A549 (cell line): ENCODE data around the gene ACTR3C. TPM values are rescaled to one million over a fixed set of nuclear protein-coding genes. Genes with fewer than 3 reads are reported as not detected.

Experiments used
- ATAC-seq, 2 experiments: fragments of 200-7000 bp in 1 of 2; fragments of >200 bp in 1 of 2; cut with Nextera tagmentation in 1 of 2; cut with Tn5 transposase in 1 of 2; 3 replicates each; pipeline versions ENCODE4 v1.8.0 to v1.9.1; 2018 to 2020; ENCODE audit warnings: mild to moderate bottlenecking in 1 of 2, moderate library complexity in 1 of 2
- CTCF ChIA-PET: fragments of 300-600 bp; sonication (Branson Sonifier 250); formaldehyde crosslinking; extraction: SDS; loops from one replicate; lab custom pipeline; 2021; ENCODE audit warnings: antibody characterized with exemption, inconsistent platforms; lab: Yijun Ruan, JAX
- POLR2A ChIA-PET: fragments of 350-600 bp; formaldehyde crosslinking; extraction: SDS; loops from one replicate; lab custom pipeline; 2021; ENCODE audit warnings: antibody characterized with exemption, inconsistent platforms; lab: Yijun Ruan, JAX
- DNase-seq, 2 experiments: peaks; one replicate each; pipeline versions ENCODE4 v3.0.0 to v3.0.0-alpha.2; 2011 to 2016; ENCODE audit warnings: low read depth in 1 of 2, low spot score in 1 of 2
- FAIRE-seq: peaks from 2 replicates; lab custom pipeline; 2011; peaks lifted over from hg19 to GRCh38; lab: Jason Lieb, UNC
- H3K27ac ChIP-seq, 2 experiments: fragments of >200 bp; sonication (Bioruptor Twin); formaldehyde crosslinking; 3 replicates each; pipeline ENCODE4 v1.5.1; 2016 to 2017
- H3K4me1 ChIP-seq: fragments of >200 bp; sonication (Bioruptor Twin); formaldehyde crosslinking; 3 replicates; pipeline ENCODE4 v1.6.1; 2016
- H3K4me2 ChIP-seq: fragments of >200 bp; sonication (Bioruptor Twin); formaldehyde crosslinking; 3 replicates; pipeline ENCODE4 v1.6.1; 2016
- H3K4me3 ChIP-seq: fragments of >200 bp; sonication (Bioruptor Twin); formaldehyde crosslinking; 3 replicates; pipeline ENCODE4 v1.5.1; 2016
- H3K9me3 ChIP-seq: fragments of >200 bp; sonication (Bioruptor Twin); formaldehyde crosslinking; 3 replicates; pipeline ENCODE4 v1.6.1; 2016
- BCL3 ChIP-seq: fragments of >200 bp; sonication (Bioruptor Twin); formaldehyde crosslinking; IDR thresholded peaks from 3 replicates; pipeline ENCODE4 v1.6.1; 2016
- BHLHE40 ChIP-seq: IDR thresholded peaks from 2 replicates; pipeline ENCODE4 v1.6.1; 2012; ENCODE audit warnings: low read depth, low read length, inconsistent platforms
- CBX8 ChIP-seq: fragments of 200-600 bp; sonication (generic); IDR thresholded peaks from 2 replicates; pipeline ENCODE4 v1.6.1; 2016
- CEBPB ChIP-seq, 2 experiments: fragments of >200 bp in 1 of 2; sonication (Bioruptor Twin) in 1 of 2; formaldehyde crosslinking in 1 of 2; IDR thresholded peaks; 2 replicates each; pipeline ENCODE4 v1.6.1; 2012 to 2016
- CTCF ChIP-seq: fragments of >200 bp; sonication (Bioruptor Twin); formaldehyde crosslinking; IDR thresholded peaks from 3 replicates; pipeline ENCODE4 v1.5.1; 2016
- EHMT2 ChIP-seq: fragments of 200-600 bp; sonication (generic); IDR thresholded peaks from 2 replicates; pipeline ENCODE4 v1.6.1; 2016; ENCODE audit warnings: antibody characterized with exemption, low read depth, mild to moderate bottlenecking, moderate library complexity
- ELK1 ChIP-seq: fragments of 150-350 bp; IDR thresholded peaks from 2 replicates; pipeline ENCODE4 v1.6.1; 2014; ENCODE audit warnings: low read depth, mild to moderate bottlenecking, low read length
- EP300 ChIP-seq, 2 experiments: fragments of >200 bp; sonication (Bioruptor Twin); formaldehyde crosslinking; IDR thresholded peaks; 2 replicates in 1 of 2; 3 replicates in 1 of 2; pipeline ENCODE4 v1.6.1; 2016 to 2017
- FOSL2 ChIP-seq, 2 experiments: fragments of 450-650 bp in 1 of 2; fragments of >200 bp in 1 of 2; sonication (Bioruptor Twin) in 1 of 2; formaldehyde crosslinking; IDR thresholded peaks; 2 replicates each; pipeline versions ENCODE4 v1.5.0 to v1.6.1; 2016 to 2020; ENCODE audit warnings: mild to moderate bottlenecking in 1 of 2, moderate library complexity in 1 of 2
- GATA3 ChIP-seq: IDR thresholded peaks from 2 replicates; pipeline ENCODE4 v1.6.1; 2012; ENCODE audit warnings: borderline replicate concordance
- HDAC2 ChIP-seq: fragments of 200-600 bp; sonication (generic); IDR thresholded peaks from 2 replicates; pipeline ENCODE4 v1.6.1; 2016
- MAX ChIP-seq: IDR thresholded peaks from 2 replicates; pipeline ENCODE4 v1.6.1; 2012
- MAZ ChIP-seq: fragments of 150-350 bp; IDR thresholded peaks from 2 replicates; pipeline ENCODE4 v1.6.1; 2014; ENCODE audit warnings: antibody characterized with exemption, low read depth, low read length, borderline replicate concordance
- PHF8 ChIP-seq: fragments of 200-600 bp; sonication (generic); IDR thresholded peaks from 2 replicates; pipeline ENCODE4 v1.6.1; 2016; ENCODE audit warnings: low read depth, mild to moderate bottlenecking, antibody characterized with exemption, moderate library complexity, borderline replicate concordance
- RAD21 ChIP-seq, 2 experiments: fragments of >200 bp in 1 of 2; sonication (Bioruptor Twin) in 1 of 2; formaldehyde crosslinking in 1 of 2; IDR thresholded peaks in 1 of 2; conservative IDR thresholded peaks in 1 of 2; 2 replicates in 1 of 2; 3 replicates in 1 of 2; pipeline ENCODE4 v1.6.1; 2012 to 2018; ENCODE audit warnings: inconsistent platforms in 1 of 2
- REST ChIP-seq: fragments of 200-600 bp; sonication (generic); IDR thresholded peaks from 2 replicates; pipeline ENCODE4 v1.6.1; 2016; ENCODE audit warnings: antibody characterized with exemption, mild to moderate bottlenecking, moderate library complexity
- TP53 ChIP-seq: fragments of 250-450 bp; sonication (Bioruptor Pico); IDR thresholded peaks from 2 replicates; pipeline ENCODE4 v1.5.0; 2021; ENCODE audit warnings: mild to moderate bottlenecking, moderate library complexity
- WGBS: methylation state at CpG from one replicate; pipeline ENCODE4 v1.1.6; 2017; ENCODE audit errors: missing lambda C conversion rate; 5-methylcytosine and 5-hydroxymethylcytosine counted together
- polyA plus RNA-seq, 4 experiments: library from polyadenylated mRNA; depleted of rRNA in 3 of 4; stranded (reverse); fragments of >200 nt; fragmentation: RNase III in 1 of 4; extraction: RNeasy Plus Mini Kit Qiagen cat#74134 plus additional on column Dnase treatment in 1 of 4; gene quantifications; 2 replicates in 3 of 4; 3 replicates in 1 of 4; pipeline ENCODE4 v1.2.3, GENCODE V29; 2011 to 2017

ACTR3C gene
- polyA plus RNA-seq, 2 of the 4 experiments (the other 2 are of a cell fraction) = 0.43 TPM

- TF ChIP-seq TP53 (no peak), RAD21 (conservative IDR thresholded peaks at IDR 0.05 in 1 of 2, IDR thresholded peaks at IDR 0.05 in 1 of 2) (no peak)
These were observed 35.1 kb upstream of the ACTR3C start (continued) for GRCh38 chr7:150358433-150358832.

- no peak for TF ChIP-seq EHMT2
- no peak for TF ChIP-seq EP300 (IDR thresholded peaks at IDR 0.05)
- TF ChIP-seq MAZ = no peak
- H3K4me2 ChIP-seq = no peak overlapping the region
- H3K27ac ChIP-seq = no peak overlapping the region
- H3K4me1 ChIP-seq = peaks cover 3% of the 10 kb centered on the region; the same call in 1 of the 3 replicates
- ChIA-PET POLR2A (no interaction called here), CTCF (interaction anchor here (0.9 to 3.7 kb wide), 9 partner anchors 10 to 63 kb away, joined by 3 to 44 read pairs (median 4); partner anchors contain the start of genes RARRES2 and REPIN1)
- ATAC-seq (peak in 1 of 2 experiments; percentile 59; a peak in 3 of 6 replicates), FAIRE-seq (no peak), DNase-seq (no peak)
- whole genome bisulfite sequencing = 81% methylated on average over 13 of the region's 13 CpGs
- no peak overlapping the region for H3K4me3 ChIP-seq
- H3K9me3 ChIP-seq = no peaks in the 10 kb centered on the region
These were observed 34.6 kb upstream of the ACTR3C start for GRCh38 chr7:150357771-150358427.

GRCh38 chr7:150357270-150357669 lies 33.9 kb upstream of the ACTR3C start:
- no peak overlapping the region for H3K27ac ChIP-seq
- TF ChIP-seq HDAC2 (no peak), BHLHE40 (no peak), ELK1 (no peak), MAX (no peak), GATA3 (no peak), FOSL2 (IDR thresholded peaks at IDR 0.05) (no peak), FOSL2 (CRISPR knock-in tag; IDR thresholded peaks at IDR 0.05) (no peak), CBX8 (no peak), CEBPB (IDR thresholded peaks at IDR 0.05) (no peak), CTCF (no peak)
- no peak overlapping the region for H3K4me3 ChIP-seq
- ChIA-PET CTCF (interaction anchor here (1.4 to 3.7 kb wide), 7 partner anchors 11 to 64 kb away, joined by 3 to 44 read pairs (median 5); partner anchors contain the start of genes RARRES2 and REPIN1), POLR2A (no interaction called here)
- no peak overlapping the region for H3K4me2 ChIP-seq
- ATAC-seq (no peak), DNase-seq (no peak), FAIRE-seq (no peak)
- 79% methylated on average over 9 of the region's 9 CpGs for WGBS
- peaks cover 3% of the 10 kb centered on the region; the same call in 1 of the 3 replicates for H3K4me1 ChIP-seq
- H3K9me3 ChIP-seq = no peaks in the 10 kb centered on the region

- Histone ChIP-seq H3K4me3 (no peak overlapping the region), H3K4me2 (no peak overlapping the region), H3K9me3 (no peaks in the 10 kb centered on the region), H3K4me1 (peaks cover 3% of the 10 kb centered on the region; the same call in 1 of the 3 replicates), H3K27ac (no peak overlapping the region)
- ATAC-seq (peak in 1 of 2 experiments; percentile 73; a peak in 3 of 6 replicates), FAIRE-seq (no peak), DNase-seq (peak; percentile 40 to 41)
- CTCF ChIA-PET = interaction anchor here (0.7 to 3.7 kb wide), 12 partner anchors 11 to 328 kb away, joined by 3 to 44 read pairs (median 6); partner anchors contain the start of genes RARRES2 and REPIN1
- WGBS = 13% methylated on average over 6 of the region's 6 CpGs
- POLR2A ChIA-PET = no interaction called here
- peak; percentile 49 to 50 for TF ChIP-seq RAD21 (conservative IDR thresholded peaks at IDR 0.05 in 1 of 2, IDR thresholded peaks at IDR 0.05 in 1 of 2)
- TF ChIP-seq BCL3 = no peak
- no peak for TF ChIP-seq REST
- TF ChIP-seq PHF8 = no peak
- TF ChIP-seq CTCF = peak; percentile 78
- no peak for TF ChIP-seq EHMT2
These were observed 33.0 kb upstream of the ACTR3C start for GRCh38 chr7:150356265-150356897.
